ENCODE measurements around the gene AHSG. TPM values are rescaled to one million over a fixed set of nuclear protein-coding genes. Genes with fewer than 3 reads are reported as not detected.

AHSG gene
- total RNA-seq, 2 experiments from 2014 or later = not detected

GRCh38 chr3:186621894-186622650 is 9.2 kb downstream of the AHSG start:
- no peaks in the 10 kb centered on the region for H3K9me3 Mint-ChIP-seq
- H3K36me3 Mint-ChIP-seq (ENCODE audit: low read depth) = no peaks in the 10 kb centered on the region
- ATAC-seq (no peak), DNase-seq (no peak)
- peaks cover 5% of the 10 kb centered on the region for H3K4me1 Mint-ChIP-seq (ENCODE audit: low read depth)
- ChIA-PET POLR2A (no interaction called here), CTCF (no interaction called here)
- intact Hi-C loops (cut with micrococcal nuclease) = no loop called here
- TF ChIP-seq CTCF (IDR thresholded peaks at IDR 0.05) = no peak
- H3K4me3 Mint-ChIP-seq = no peak overlapping the region
- H3K27me3 Mint-ChIP-seq = peaks cover 22% of the 10 kb centered on the region
- H3K27ac Mint-ChIP-seq = no peak overlapping the region

- CTCF ChIA-PET = interaction anchor here (4.7 kb wide), 1 partner anchor 7 kb away, joined by 47 read pairs; no protein-coding TSS in a partner anchor
- Mint-ChIP-seq H3K9me3 (no peaks in the 10 kb centered on the region), H3K27me3 (peaks cover 16% of the 10 kb centered on the region), H3K4me1 (ENCODE audit: low read depth) (no peaks in the 10 kb centered on the region), H3K27ac (no peak overlapping the region), H3K36me3 (ENCODE audit: low read depth) (no peaks in the 10 kb centered on the region), H3K4me3 (no peak overlapping the region)
- no peak for TF ChIP-seq CTCF (IDR thresholded peaks at IDR 0.05)
- POLR2A ChIA-PET = no interaction called here
- intact Hi-C loops (cut with micrococcal nuclease) = no loop called here
- ATAC-seq = no peak
- DNase-seq = no peak
Observed at GRCh38 chr3:186622651-186623310, 9.9 kb downstream of the AHSG start.

GRCh38 chr3:186624598-186624997 is 11.7 kb downstream of the AHSG start:
- no peak for TF ChIP-seq CTCF (IDR thresholded peaks at IDR 0.05)
- Mint-ChIP-seq H3K27ac (no peak overlapping the region), H3K36me3 (ENCODE audit: low read depth) (no peaks in the 10 kb centered on the region), H3K9me3 (no peaks in the 10 kb centered on the region), H3K4me3 (no peak overlapping the region), H3K27me3 (peaks cover 6% of the 10 kb centered on the region), H3K4me1 (ENCODE audit: low read depth) (no peaks in the 10 kb centered on the region)
- ChIA-PET POLR2A (interaction anchor here (0.8 to 1.5 kb wide), 2 partner anchors 10 to 16 kb away, joined by 3 read pairs; partner anchors contain the start of gene FETUB), CTCF (interaction anchor here (4.7 kb wide), 1 partner anchor 9 kb away, joined by 47 read pairs; no protein-coding TSS in a partner anchor)
- intact Hi-C loops (cut with micrococcal nuclease) = no loop called here
- DNase-seq (no peak), ATAC-seq (no peak)

GRCh38 chr3:186625600-186626042 is 12.8 kb downstream of the AHSG start:
- ChIA-PET POLR2A (interaction anchor here (1.5 kb wide), 1 partner anchor 15 kb away, joined by 3 read pairs; the partner anchor contains the start of gene FETUB), CTCF (interaction anchor here (4.7 kb wide), 1 partner anchor 10 kb away, joined by 47 read pairs; no protein-coding TSS in a partner anchor)
- intact Hi-C loops (cut with micrococcal nuclease) = no loop called here
- Mint-ChIP-seq H3K27ac (no peak overlapping the region), H3K27me3 (peaks cover 6% of the 10 kb centered on the region), H3K4me1 (ENCODE audit: low read depth) (no peaks in the 10 kb centered on the region), H3K36me3 (ENCODE audit: low read depth) (no peaks in the 10 kb centered on the region), H3K9me3 (no peaks in the 10 kb centered on the region), H3K4me3 (no peak overlapping the region)
- DNase-seq (no peak), ATAC-seq (no peak)
- no peak for TF ChIP-seq CTCF (IDR thresholded peaks at IDR 0.05)

Measured in activated CD8-positive, alpha-beta T cell treated with anti-CD3 and anti-CD28 coated beads for 36 hours (primary cell).